Measurements from ENCODE around the gene SPAG17. TPM values are rescaled to one million over a fixed set of nuclear protein-coding genes. Genes with fewer than 3 reads are reported as not detected.

Gene SPAG17
- polyA plus RNA-seq = 3.6 and 6.1 TPM in 2 replicates

GRCh38 chr1:118185084-118185832 lies at the start of gene SPAG17:
TSS of gene SPAG17 (minus strand) at chr1:118185228. CDS start at chr1:118185157, 71 bp downstream.

GRCh38 chr1:117929343-117930172 lies 255.5 kb downstream of the SPAG17 start, which contains the start of the genes GDAP2 and WDR3:
TSS of gene GDAP2 (minus strand) at chr1:117929621. CDS start at chr1:117920357, 9,264 bp downstream.
TSS of gene WDR3 (plus strand) at chr1:117929739. CDS start at chr1:117933320, 3,581 bp downstream.

All from Purkinje cell (primary cell).